CD8-positive, alpha-beta memory T cell (primary cell): ENCODE measurements around the gene C1orf226. TPM values are rescaled to one million over a fixed set of nuclear protein-coding genes. Genes with fewer than 3 reads are reported as not detected.

Experiments used
- CTCF ChIA-PET: fragments of 350-600 bp; sonication (Branson Sonifier 250); formaldehyde crosslinking; loops from one replicate; lab custom pipeline; 2021; ENCODE audit warnings: antibody characterized with exemption; lab: Charles Lee
- POLR2A ChIA-PET: fragments of 350-600 bp; sonication (Branson Sonifier 250); formaldehyde crosslinking; loops from one replicate; lab custom pipeline; 2021; ENCODE audit warnings: antibody characterized with exemption; lab: Charles Lee
- DNase-seq, 5 donors: peaks; one replicate each; pipeline versions ENCODE4 v3.0.0 to v3.0.0-alpha.2; 2020 to 2022; ENCODE audit warnings: mixed read lengths in 1 of 5
- H3K27ac ChIP-seq: one replicate; pipeline ENCODE4 v1.7.0; 2013; ENCODE audit warnings: low read depth, mild to moderate bottlenecking, low read length, moderate library complexity
- H3K27me3 ChIP-seq: 2 replicates; pipeline ENCODE4 v1.7.0; 2013; ENCODE audit warnings: low read length, mild to moderate bottlenecking; ENCODE audit not compliant: insufficient read depth, poor library complexity, severe bottlenecking
- H3K36me3 ChIP-seq: 2 replicates; pipeline ENCODE4 v1.7.0; 2013; ENCODE audit warnings: mild to moderate bottlenecking, low read length, moderate library complexity; ENCODE audit not compliant: insufficient read depth
- H3K4me1 ChIP-seq: 2 replicates; pipeline ENCODE4 v1.7.0; 2013; ENCODE audit warnings: mild to moderate bottlenecking, low read length, moderate library complexity; ENCODE audit not compliant: insufficient read depth
- H3K4me3 ChIP-seq: 2 replicates; pipeline ENCODE4 v1.7.0; 2013; ENCODE audit warnings: mild to moderate bottlenecking, low read length
- H3K9me3 ChIP-seq: 2 replicates; pipeline ENCODE4 v1.7.0; 2013; ENCODE audit warnings: mild to moderate bottlenecking, low read length
- H3K27ac Mint-ChIP-seq, 8 donors: one replicate each; pipeline ENCODE4 v1.8.0; 2020 to 2021; ENCODE audit warnings: mixed read lengths in 8 of 8, mild to moderate bottlenecking in 6 of 8, inconsistent platforms in 3 of 8, moderate library complexity in 3 of 8
- H3K27me3 Mint-ChIP-seq, 2 donors: one replicate each; pipeline ENCODE4 v1.8.0; 2020 to 2021; ENCODE audit warnings: mixed read lengths in 2 of 2, mild to moderate bottlenecking in 1 of 2, moderate library complexity in 1 of 2
- H3K36me3 Mint-ChIP-seq, 3 donors: one replicate each; pipeline ENCODE4 v1.8.0; 2020 to 2021; ENCODE audit warnings: mixed read lengths in 3 of 3, inconsistent platforms in 1 of 3, mild to moderate bottlenecking in 1 of 3
- H3K4me1 Mint-ChIP-seq, 3 donors: one replicate each; pipeline ENCODE4 v1.8.0; 2020 to 2021; ENCODE audit warnings: mixed read lengths in 3 of 3, inconsistent platforms in 1 of 3, mild to moderate bottlenecking in 1 of 3
- H3K4me3 Mint-ChIP-seq, 7 donors: one replicate each; pipeline ENCODE4 v1.8.0; 2020 to 2021; ENCODE audit warnings: mixed read lengths in 7 of 7, mild to moderate bottlenecking in 6 of 7, moderate library complexity in 4 of 7, inconsistent platforms in 2 of 7
- H3K9me3 Mint-ChIP-seq, 5 donors: one replicate each; pipeline ENCODE4 v1.8.0; 2020 to 2022; ENCODE audit warnings: mixed read lengths in 5 of 5, mild to moderate bottlenecking in 3 of 5, moderate library complexity in 2 of 5, inconsistent platforms in 1 of 5
- polyA plus RNA-seq: library from polyadenylated mRNA; unstranded; fragments of 300-500 nt; fragmentation: Illumina TruSeq; gene quantifications from one replicate; pipeline ENCODE4 v1.2.3, GENCODE V29; 2021
- total RNA-seq, 2 experiments: library from RNA; stranded (reverse); gene quantifications; one replicate each; pipeline ENCODE4 v1.2.3, GENCODE V29; 2021

Gene C1orf226
- total and polyA plus RNA-seq, 3 experiments from 2014 or later: 0.04 TPM; not detected in 2

- Mint-ChIP-seq H3K27ac (no peak overlapping the region), H3K4me3 (no peak overlapping the region), H3K27me3 (peaks cover 4 to 6% of the 10 kb centered on the region in 2 donors), H3K4me1 (no peaks in the 10 kb centered on the region), H3K9me3 (no peaks in the 10 kb centered on the region), H3K36me3 (no peaks in the 10 kb centered on the region)
- Histone ChIP-seq H3K36me3 (no peaks in the 10 kb centered on the region), H3K4me3 (no peak overlapping the region), H3K9me3 (no peaks in the 10 kb centered on the region), H3K4me1 (no peaks in the 10 kb centered on the region), H3K27ac (no peak overlapping the region), H3K27me3 (no peaks in the 10 kb centered on the region)
- ChIA-PET POLR2A (no interaction called here), CTCF (interaction anchor here (1.4 kb wide), 1 partner anchor 8 kb away, joined by 3 read pairs; no protein-coding TSS in a partner anchor)
- no peak for DNase-seq
Observed at GRCh38 chr1:162383516-162383915, 2.0 kb downstream of the C1orf226 start.

- no peaks in the 10 kb centered on the region for H3K36me3 ChIP-seq
- no peaks in the 10 kb centered on the region for H3K4me1 ChIP-seq
- peaks cover 0 to 2% (median 0%) of the 10 kb centered on the region in 3 donors for H3K4me1 Mint-ChIP-seq
- ChIA-PET POLR2A (no interaction called here), CTCF (interaction anchor here (1.4 kb wide), 1 partner anchor 8 kb away, joined by 3 read pairs; no protein-coding TSS in a partner anchor)
- no peak overlapping the region for H3K27ac ChIP-seq
- H3K27ac Mint-ChIP-seq: no peak overlapping the region
- no peaks in the 10 kb centered on the region for H3K9me3 Mint-ChIP-seq
- H3K27me3 Mint-ChIP-seq: peaks cover 7 to 10% of the 10 kb centered on the region in 2 donors
- H3K4me3 Mint-ChIP-seq: no peak overlapping the region
- no peak overlapping the region for H3K4me3 ChIP-seq
- no peak for DNase-seq
- H3K9me3 ChIP-seq: no peaks in the 10 kb centered on the region
- no peaks in the 10 kb centered on the region for H3K36me3 Mint-ChIP-seq
- no peaks in the 10 kb centered on the region for H3K27me3 ChIP-seq
Observed at GRCh38 chr1:162384116-162384515, 2.6 kb downstream of the C1orf226 start.

- H3K27ac Mint-ChIP-seq: no peak overlapping the region
- CTCF ChIA-PET: no interaction called here
- Histone ChIP-seq H3K4me3 (no peak overlapping the region), H3K4me1 (no peaks in the 10 kb centered on the region), H3K27me3 (no peaks in the 10 kb centered on the region), H3K27ac (no peak overlapping the region), H3K9me3 (no peaks in the 10 kb centered on the region), H3K36me3 (no peaks in the 10 kb centered on the region)
- H3K36me3 Mint-ChIP-seq: no peaks in the 10 kb centered on the region
- H3K4me3 Mint-ChIP-seq: no peak overlapping the region
- POLR2A ChIA-PET: no interaction called here
- H3K27me3 Mint-ChIP-seq: peaks cover 12 to 13% of the 10 kb centered on the region in 2 donors
- no peaks in the 10 kb centered on the region for H3K9me3 Mint-ChIP-seq
- H3K4me1 Mint-ChIP-seq: peaks cover 0 to 7% (median 3%) of the 10 kb centered on the region in 3 donors
- no peak for DNase-seq
Observed at GRCh38 chr1:162384601-162385279, 3.2 kb downstream of the C1orf226 start.

- Histone ChIP-seq H3K36me3 (no peaks in the 10 kb centered on the region), H3K27ac (no peak overlapping the region), H3K9me3 (no peaks in the 10 kb centered on the region), H3K4me1 (no peaks in the 10 kb centered on the region), H3K27me3 (no peaks in the 10 kb centered on the region), H3K4me3 (no peak overlapping the region)
- CTCF ChIA-PET: no interaction called here
- H3K4me3 Mint-ChIP-seq: no peak overlapping the region
- peaks cover 0 to 7% (median 3%) of the 10 kb centered on the region in 3 donors for H3K4me1 Mint-ChIP-seq
- H3K36me3 Mint-ChIP-seq: no peaks in the 10 kb centered on the region
- H3K9me3 Mint-ChIP-seq: no peaks in the 10 kb centered on the region
- no peak for DNase-seq
- H3K27ac Mint-ChIP-seq: no peak overlapping the region
- POLR2A ChIA-PET: no interaction called here
- H3K27me3 Mint-ChIP-seq: peaks cover 13 to 14% of the 10 kb centered on the region in 2 donors
Observed at GRCh38 chr1:162385280-162385623, 3.7 kb downstream of the C1orf226 start.

- no peak overlapping the region for H3K4me3 ChIP-seq
- no peak for DNase-seq
- H3K27ac ChIP-seq: peak overlapping the region; percentile 16
- H3K4me1 ChIP-seq: no peaks in the 10 kb centered on the region
- Mint-ChIP-seq H3K4me3 (no peak overlapping the region), H3K27me3 (peaks cover 16 to 17% of the 10 kb centered on the region in 2 donors), H3K36me3 (no peaks in the 10 kb centered on the region), H3K27ac (no peak overlapping the region), H3K4me1 (peaks cover 0 to 7% (median 3%) of the 10 kb centered on the region in 3 donors), H3K9me3 (no peaks in the 10 kb centered on the region)
- ChIA-PET POLR2A (no interaction called here), CTCF (no interaction called here)
- H3K27me3 ChIP-seq: no peaks in the 10 kb centered on the region
- H3K36me3 ChIP-seq: no peaks in the 10 kb centered on the region
- H3K9me3 ChIP-seq: no peaks in the 10 kb centered on the region
Observed at GRCh38 chr1:162385702-162386101, 4.2 kb downstream of the C1orf226 start.

- H3K9me3 Mint-ChIP-seq: no peaks in the 10 kb centered on the region
- peaks cover 16 to 25% of the 10 kb centered on the region in 2 donors for H3K27me3 Mint-ChIP-seq
- Histone ChIP-seq H3K27ac (no peak overlapping the region), H3K27me3 (no peaks in the 10 kb centered on the region), H3K4me3 (no peak overlapping the region), H3K4me1 (no peaks in the 10 kb centered on the region), H3K9me3 (no peaks in the 10 kb centered on the region), H3K36me3 (no peaks in the 10 kb centered on the region)
- H3K4me1 Mint-ChIP-seq: peaks cover 0 to 7% (median 3%) of the 10 kb centered on the region in 3 donors
- H3K4me3 Mint-ChIP-seq: no peak overlapping the region
- no peaks in the 10 kb centered on the region for H3K36me3 Mint-ChIP-seq
- DNase-seq: no peak
- no peak overlapping the region for H3K27ac Mint-ChIP-seq
- CTCF ChIA-PET: no interaction called here
- POLR2A ChIA-PET: no interaction called here
Observed at GRCh38 chr1:162386292-162387225, 5.0 kb downstream of the C1orf226 start.

GRCh38 chr1:162387226-162388082, 5.9 kb downstream of the C1orf226 start:
- POLR2A ChIA-PET: no interaction called here

More at GRCh38 chr1:162387226-162388082, 5.9 kb downstream of the C1orf226 start:
- H3K36me3 ChIP-seq: no peaks in the 10 kb centered on the region
- H3K4me3 Mint-ChIP-seq: no peak overlapping the region
- H3K9me3 ChIP-seq: no peaks in the 10 kb centered on the region
- H3K27me3 ChIP-seq: no peaks in the 10 kb centered on the region
- H3K9me3 Mint-ChIP-seq: no peaks in the 10 kb centered on the region
- peaks cover 16 to 30% of the 10 kb centered on the region in 2 donors for H3K27me3 Mint-ChIP-seq
- CTCF ChIA-PET: no interaction called here
- H3K27ac ChIP-seq: peak overlapping the region; percentile 7
- no peaks in the 10 kb centered on the region for H3K36me3 Mint-ChIP-seq
- DNase-seq: no peak
- H3K27ac Mint-ChIP-seq: no peak overlapping the region
- no peaks in the 10 kb centered on the region for H3K4me1 ChIP-seq
- no peak overlapping the region for H3K4me3 ChIP-seq
- H3K4me1 Mint-ChIP-seq: peaks cover 3 to 7% (median 4%) of the 10 kb centered on the region in 3 donors
